Thoracic aorta (tissue), 2 donors: ENCODE results near the gene UGT2A3. TPM values are rescaled to one million over a fixed set of nuclear protein-coding genes. Genes with fewer than 3 reads are reported as not detected.

Experiments used
- ATAC-seq: fragments of 150-250 bp; one replicate; pipeline ENCODE4 v1.8.0; 2017; ENCODE audit warnings: low read depth; ENCODE audit not compliant: insufficient number of reproducible peaks, low FRiP score
- DNase-seq: peaks from one replicate; pipeline ENCODE4 v3.0.0-alpha.2; 2020; ENCODE audit warnings: low spot score
- H3K27ac ChIP-seq, 2 donors: fragments of 200-600 bp; sonication (generic); 1 replicate in 1 of 2; 2 replicates in 1 of 2; pipeline ENCODE4 v1.5.1; 2016; ENCODE audit warnings: mild to moderate bottlenecking in 2 of 2, moderate library complexity in 2 of 2
- H3K27me3 ChIP-seq: fragments of 200-600 bp; sonication (generic); replicated peaks from 2 replicates; pipeline ENCODE4 v1.6.0; 2016; ENCODE audit warnings: mild to moderate bottlenecking; ENCODE audit not compliant: insufficient read depth
- H3K36me3 ChIP-seq: fragments of 200-600 bp; sonication (generic); one replicate; pipeline ENCODE4 v1.5.1; 2016
- H3K4me1 ChIP-seq, 2 donors: fragments of 200-600 bp; sonication (generic); 1 replicate in 1 of 2; 2 replicates in 1 of 2; pipeline versions ENCODE4 v1.5.1 to v1.6.0; 2016; ENCODE audit warnings: low read depth in 2 of 2, mild to moderate bottlenecking in 1 of 2; ENCODE audit not compliant: control insufficient read depth in 1 of 2
- H3K4me3 ChIP-seq: fragments of 200-600 bp; sonication (generic); 2 replicates; pipeline ENCODE4 v1.5.1; 2016; ENCODE audit warnings: mild to moderate bottlenecking
- H3K9me3 ChIP-seq: fragments of 200-600 bp; sonication (generic); 2 replicates; pipeline ENCODE4 v1.5.1; 2016
- total RNA-seq, 2 donors: library from RNA; depleted of rRNA; stranded (reverse); fragments of >200 nt; gene quantifications; one replicate each; pipeline versions ENCODE4 v1.1.0 to v1.2.3, GENCODE V29; 2016
- TF ChIP-seq, protein P1 (sequence below): fragments of 200-600 bp; sonication (generic); IDR thresholded peaks from one replicate; pipeline ENCODE4 v1.5.1; 2019; ENCODE audit warnings: antibody characterized with exemption

The UGT2A3 gene
- total RNA-seq, result not detected

DNA sequence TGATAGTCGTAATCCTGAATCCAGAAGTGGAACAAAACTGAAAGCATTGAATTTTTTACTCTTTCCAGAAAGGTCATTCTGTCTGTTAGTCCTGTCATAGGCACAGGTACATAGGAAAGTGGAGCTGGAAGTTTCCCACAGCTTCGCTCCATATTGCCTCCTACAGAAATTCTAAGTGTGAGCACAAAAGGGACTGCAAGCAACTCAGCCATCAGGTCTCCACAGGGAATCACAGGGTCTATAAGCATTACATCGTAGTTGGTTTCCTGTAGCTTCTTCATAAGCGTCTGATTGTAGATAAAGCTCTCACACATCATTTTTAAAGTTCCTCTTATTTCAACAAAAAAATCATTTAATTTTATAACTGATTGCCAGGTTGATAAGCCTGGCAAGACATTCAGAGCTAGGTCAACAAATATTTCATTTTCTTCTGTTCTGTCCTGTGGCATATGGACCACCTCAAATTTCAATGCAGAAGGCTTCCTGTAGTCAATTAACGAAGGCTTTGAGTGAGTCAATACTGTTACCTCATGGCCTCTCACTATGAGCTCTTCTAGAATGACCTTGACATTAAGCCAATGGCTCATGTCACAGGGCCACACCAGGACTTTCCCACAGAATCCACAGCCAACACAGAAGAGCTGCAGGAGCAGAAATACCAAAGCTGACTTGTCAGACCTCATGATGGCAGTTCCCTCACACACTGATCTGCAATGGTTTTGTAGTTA lies at the start of gene UGT2A3:
UGT2A3 (minus strand) TSS at position 727 of the 728 bp plus-strand sequence; CDS start at position 683, 44 bp downstream.
- Histone ChIP-seq H3K36me3 (no peaks in the 10 kb centered on the region), H3K4me1 (no peaks in the 10 kb centered on the region), H3K27me3 (no peaks in the 10 kb centered on the region), H3K4me3 (no peak within 1 kb of the TSS), H3K27ac (no peak within 1 kb of the TSS), H3K9me3 (no peaks in the 10 kb centered on the region)
- ATAC-seq, result no peak
- DNase-seq, result no peak
- TF ChIP-seq, protein P1, sequence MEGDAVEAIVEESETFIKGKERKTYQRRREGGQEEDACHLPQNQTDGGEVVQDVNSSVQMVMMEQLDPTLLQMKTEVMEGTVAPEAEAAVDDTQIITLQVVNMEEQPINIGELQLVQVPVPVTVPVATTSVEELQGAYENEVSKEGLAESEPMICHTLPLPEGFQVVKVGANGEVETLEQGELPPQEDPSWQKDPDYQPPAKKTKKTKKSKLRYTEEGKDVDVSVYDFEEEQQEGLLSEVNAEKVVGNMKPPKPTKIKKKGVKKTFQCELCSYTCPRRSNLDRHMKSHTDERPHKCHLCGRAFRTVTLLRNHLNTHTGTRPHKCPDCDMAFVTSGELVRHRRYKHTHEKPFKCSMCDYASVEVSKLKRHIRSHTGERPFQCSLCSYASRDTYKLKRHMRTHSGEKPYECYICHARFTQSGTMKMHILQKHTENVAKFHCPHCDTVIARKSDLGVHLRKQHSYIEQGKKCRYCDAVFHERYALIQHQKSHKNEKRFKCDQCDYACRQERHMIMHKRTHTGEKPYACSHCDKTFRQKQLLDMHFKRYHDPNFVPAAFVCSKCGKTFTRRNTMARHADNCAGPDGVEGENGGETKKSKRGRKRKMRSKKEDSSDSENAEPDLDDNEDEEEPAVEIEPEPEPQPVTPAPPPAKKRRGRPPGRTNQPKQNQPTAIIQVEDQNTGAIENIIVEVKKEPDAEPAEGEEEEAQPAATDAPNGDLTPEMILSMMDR, result no peak

DNA sequence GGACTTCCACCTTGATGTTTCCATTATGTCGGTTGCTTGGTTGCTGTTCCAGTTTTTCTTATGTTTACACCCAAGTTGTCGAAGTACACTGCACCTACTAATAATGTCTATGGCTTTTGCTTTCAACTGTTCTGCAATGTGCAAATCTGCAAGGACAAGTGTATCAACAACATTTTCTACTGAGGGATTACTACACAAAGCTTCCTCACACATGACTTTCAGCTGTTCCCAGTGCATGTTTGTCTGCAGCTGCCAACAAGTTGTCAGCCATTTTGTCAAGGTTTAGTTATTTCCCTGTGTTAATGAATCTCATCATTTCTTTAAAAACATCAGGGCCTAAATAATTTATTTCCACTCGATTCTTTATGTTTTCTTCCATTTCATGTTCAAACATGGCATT lies 45.4 kb upstream of the UGT2A3 start:
- ATAC-seq (no peak), DNase-seq (no peak)
- TF ChIP-seq, protein P1, result no peak
- no peaks in the 10 kb centered on the region for H3K9me3 ChIP-seq
- H3K36me3 ChIP-seq, result no peaks in the 10 kb centered on the region
- no peak overlapping the region for H3K27ac ChIP-seq
- no peaks in the 10 kb centered on the region for H3K4me1 ChIP-seq
- no peak overlapping the region for H3K4me3 ChIP-seq
- no peaks in the 10 kb centered on the region for H3K27me3 ChIP-seq

DNA sequence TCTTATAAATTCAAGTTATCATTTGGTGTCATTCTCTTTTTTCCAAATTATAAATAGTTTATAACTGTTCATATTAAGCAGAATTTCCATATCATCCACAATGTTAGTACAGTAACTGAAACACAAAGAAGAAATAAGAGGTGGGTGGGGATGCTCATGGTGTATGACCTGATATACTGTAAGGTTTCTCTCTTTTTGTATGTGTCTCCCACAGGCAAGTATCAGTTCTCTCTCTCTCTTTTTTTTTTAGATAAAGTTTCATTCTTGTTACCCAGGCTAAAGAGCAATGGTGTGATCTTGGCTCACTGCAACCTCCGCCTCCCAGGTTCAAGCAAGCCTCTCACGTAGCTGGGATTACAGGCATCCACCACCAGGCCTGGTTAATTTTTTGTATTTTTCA lies 43.7 kb upstream of the UGT2A3 start:
- Histone ChIP-seq H3K27ac (no peak overlapping the region), H3K4me1 (no peaks in the 10 kb centered on the region), H3K4me3 (no peak overlapping the region), H3K36me3 (no peaks in the 10 kb centered on the region), H3K27me3 (no peaks in the 10 kb centered on the region), H3K9me3 (no peaks in the 10 kb centered on the region)
- ATAC-seq (no peak), DNase-seq (no peak)
- TF ChIP-seq, protein P1, result no peak

DNA sequence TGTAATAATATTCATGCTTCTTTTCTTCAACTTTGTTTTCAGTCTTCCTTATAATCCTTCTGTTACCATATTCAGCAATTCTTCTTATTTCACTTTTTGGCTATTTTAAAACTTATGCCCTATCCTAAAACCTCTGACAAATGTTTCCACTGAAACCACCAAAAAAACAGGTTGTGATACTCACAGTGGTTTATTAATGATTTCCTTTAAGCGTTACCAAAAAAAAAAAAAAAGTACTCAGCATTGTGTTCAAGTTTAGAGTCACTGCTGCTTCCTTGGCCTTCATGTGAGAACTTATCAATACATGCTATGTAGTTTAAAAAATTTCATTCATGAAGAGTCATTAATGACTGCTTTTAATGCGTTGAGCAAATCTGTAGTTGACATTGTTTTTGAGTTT lies 35.4 kb upstream of the UGT2A3 start:
- H3K36me3 ChIP-seq, result no peaks in the 10 kb centered on the region
- no peaks in the 10 kb centered on the region for H3K9me3 ChIP-seq
- ATAC-seq (no peak), DNase-seq (no peak)
- H3K4me3 ChIP-seq, result no peak overlapping the region
- TF ChIP-seq, protein P1, result no peak
- no peak overlapping the region for H3K27ac ChIP-seq
- no peaks in the 10 kb centered on the region for H3K4me1 ChIP-seq
- no peaks in the 10 kb centered on the region for H3K27me3 ChIP-seq

DNA sequence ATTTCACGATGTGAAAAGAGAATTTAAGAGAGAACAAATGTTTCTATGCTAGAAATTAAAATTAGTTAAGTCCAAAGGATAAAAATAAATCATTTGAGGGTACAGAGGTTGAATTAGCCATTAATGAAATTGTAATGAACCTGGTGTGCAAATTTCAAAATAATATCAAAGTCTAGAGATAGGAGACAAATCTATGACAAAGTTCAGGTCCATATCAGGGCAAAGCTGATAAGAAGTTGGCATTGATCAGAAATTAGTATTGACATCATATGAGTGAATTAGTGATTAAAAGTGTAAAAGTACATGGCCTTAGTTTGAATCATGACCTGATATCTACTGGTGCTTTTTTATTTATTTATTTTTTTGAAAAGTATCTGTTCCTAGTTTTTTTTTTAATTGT lies 33.8 kb upstream of the UGT2A3 start:
- Histone ChIP-seq H3K36me3 (no peaks in the 10 kb centered on the region), H3K4me3 (no peak overlapping the region), H3K9me3 (no peaks in the 10 kb centered on the region), H3K27ac (no peak overlapping the region), H3K4me1 (no peaks in the 10 kb centered on the region), H3K27me3 (no peaks in the 10 kb centered on the region)
- ATAC-seq (no peak), DNase-seq (no peak)
- TF ChIP-seq, protein P1, result no peak
